ENCODE data around the gene PPP2R5B. TPM values are rescaled to one million over a fixed set of nuclear protein-coding genes. Genes with fewer than 3 reads are reported as not detected.

Gene PPP2R5B
- total RNA-seq, 6 donors from 2014 or later, result 21.0 to 48.1 (median 27.5) TPM

DNA sequence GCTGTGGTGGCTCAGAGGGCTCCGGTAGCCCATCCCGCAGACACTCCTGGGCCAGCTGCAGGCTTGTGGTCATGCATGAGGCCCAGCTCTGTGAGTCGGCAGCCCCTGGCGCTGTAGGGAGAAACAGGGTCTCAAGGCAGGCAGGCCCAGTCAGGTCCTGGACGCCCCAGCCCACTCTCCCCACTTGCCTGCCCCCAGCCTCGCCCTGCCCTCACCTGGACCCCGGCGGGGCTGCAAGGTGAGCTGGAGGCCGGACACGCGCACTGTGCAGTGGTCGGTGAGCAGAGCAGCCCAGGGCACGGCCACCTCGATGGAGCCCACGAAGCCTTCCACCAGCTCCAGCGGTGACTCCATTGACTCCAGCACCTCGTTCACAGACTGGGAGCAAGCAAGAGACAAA is 10.4 kb upstream of the PPP2R5B start:
- 50 to 91% methylated on average over 1 to 17 of the region's 17 CpGs for WGBS, 2 donors
- H3K27ac ChIP-seq, result no peak overlapping the region
- no peak overlapping the region for H3K4me3 ChIP-seq
- ATAC-seq (ENCODE audit: low FRiP score in 2 of 2) (no peak), DNase-seq (peak in 1 of 2 donors; percentile 74)
- H3K9me3 ChIP-seq, result no peaks in the 10 kb centered on the region
- peaks cover 13 to 30% (median 19%) of the 10 kb centered on the region in 4 donors for H3K4me1 ChIP-seq
- no peaks in the 10 kb centered on the region for H3K27me3 ChIP-seq
- no peak for TF ChIP-seq POLR2A (IDR thresholded peaks at IDR 0.05)
- TF ChIP-seq, protein P1, sequence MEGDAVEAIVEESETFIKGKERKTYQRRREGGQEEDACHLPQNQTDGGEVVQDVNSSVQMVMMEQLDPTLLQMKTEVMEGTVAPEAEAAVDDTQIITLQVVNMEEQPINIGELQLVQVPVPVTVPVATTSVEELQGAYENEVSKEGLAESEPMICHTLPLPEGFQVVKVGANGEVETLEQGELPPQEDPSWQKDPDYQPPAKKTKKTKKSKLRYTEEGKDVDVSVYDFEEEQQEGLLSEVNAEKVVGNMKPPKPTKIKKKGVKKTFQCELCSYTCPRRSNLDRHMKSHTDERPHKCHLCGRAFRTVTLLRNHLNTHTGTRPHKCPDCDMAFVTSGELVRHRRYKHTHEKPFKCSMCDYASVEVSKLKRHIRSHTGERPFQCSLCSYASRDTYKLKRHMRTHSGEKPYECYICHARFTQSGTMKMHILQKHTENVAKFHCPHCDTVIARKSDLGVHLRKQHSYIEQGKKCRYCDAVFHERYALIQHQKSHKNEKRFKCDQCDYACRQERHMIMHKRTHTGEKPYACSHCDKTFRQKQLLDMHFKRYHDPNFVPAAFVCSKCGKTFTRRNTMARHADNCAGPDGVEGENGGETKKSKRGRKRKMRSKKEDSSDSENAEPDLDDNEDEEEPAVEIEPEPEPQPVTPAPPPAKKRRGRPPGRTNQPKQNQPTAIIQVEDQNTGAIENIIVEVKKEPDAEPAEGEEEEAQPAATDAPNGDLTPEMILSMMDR (IDR thresholded peaks at IDR 0.05), result no peak
- TF ChIP-seq EP300 (IDR thresholded peaks at IDR 0.05), result no peak
- TF ChIP-seq POLR2AphosphoS5 (IDR thresholded peaks at IDR 0.05), result no peak
- H3K36me3 ChIP-seq, result peaks cover 10 to 54% (median 51%) of the 10 kb centered on the region in 4 donors

DNA sequence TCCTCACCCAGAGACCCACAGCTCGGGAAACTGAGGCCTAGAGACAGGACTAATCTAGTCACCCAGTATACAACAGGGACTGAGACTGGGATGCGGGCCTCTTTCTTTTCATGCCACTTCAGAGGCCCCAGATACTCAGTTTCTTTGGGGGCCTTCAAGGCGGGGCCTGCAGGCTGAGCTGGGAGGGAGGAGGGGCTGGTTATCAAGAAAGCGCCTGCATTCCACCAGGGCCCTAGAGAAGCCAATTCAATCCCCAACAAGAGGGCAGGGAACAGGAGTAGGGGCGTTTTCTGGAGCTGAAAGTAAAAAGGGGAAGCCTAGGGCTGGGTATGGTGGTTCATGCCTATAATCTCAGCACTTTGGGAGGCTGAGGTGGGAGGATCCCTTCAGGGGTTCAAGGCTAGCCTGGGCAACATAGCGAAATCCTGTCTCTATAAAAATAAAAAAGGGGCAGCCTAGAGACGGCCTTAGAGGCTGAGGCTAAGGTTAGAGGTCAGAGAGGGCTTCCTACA is 9.1 kb upstream of the PPP2R5B start:
- DNase-seq (no peak), ATAC-seq (ENCODE audit: low FRiP score in 2 of 2) (no peak)
- WGBS, 2 donors, result 78 to 80% methylated on average over 7 of the region's 7 CpGs
- Histone ChIP-seq H3K4me3 (peak overlapping the region in 3 of 4 donors; percentile 59 to 92 (median 75)), H3K4me1 (peaks cover 13 to 30% (median 19%) of the 10 kb centered on the region in 4 donors), H3K27ac (peak overlapping the region; percentile 78 to 91 (median 86)), H3K27me3 (no peaks in the 10 kb centered on the region), H3K36me3 (peaks cover 10 to 41% (median 38%) of the 10 kb centered on the region in 4 donors), H3K9me3 (no peaks in the 10 kb centered on the region)
- TF ChIP-seq POLR2AphosphoS5 (IDR thresholded peaks at IDR 0.05), result no peak
- no peak for TF ChIP-seq EP300 (IDR thresholded peaks at IDR 0.05)
- TF ChIP-seq, protein P1 (IDR thresholded peaks at IDR 0.05), result no peak
- no peak for TF ChIP-seq POLR2A (IDR thresholded peaks at IDR 0.05)

DNA sequence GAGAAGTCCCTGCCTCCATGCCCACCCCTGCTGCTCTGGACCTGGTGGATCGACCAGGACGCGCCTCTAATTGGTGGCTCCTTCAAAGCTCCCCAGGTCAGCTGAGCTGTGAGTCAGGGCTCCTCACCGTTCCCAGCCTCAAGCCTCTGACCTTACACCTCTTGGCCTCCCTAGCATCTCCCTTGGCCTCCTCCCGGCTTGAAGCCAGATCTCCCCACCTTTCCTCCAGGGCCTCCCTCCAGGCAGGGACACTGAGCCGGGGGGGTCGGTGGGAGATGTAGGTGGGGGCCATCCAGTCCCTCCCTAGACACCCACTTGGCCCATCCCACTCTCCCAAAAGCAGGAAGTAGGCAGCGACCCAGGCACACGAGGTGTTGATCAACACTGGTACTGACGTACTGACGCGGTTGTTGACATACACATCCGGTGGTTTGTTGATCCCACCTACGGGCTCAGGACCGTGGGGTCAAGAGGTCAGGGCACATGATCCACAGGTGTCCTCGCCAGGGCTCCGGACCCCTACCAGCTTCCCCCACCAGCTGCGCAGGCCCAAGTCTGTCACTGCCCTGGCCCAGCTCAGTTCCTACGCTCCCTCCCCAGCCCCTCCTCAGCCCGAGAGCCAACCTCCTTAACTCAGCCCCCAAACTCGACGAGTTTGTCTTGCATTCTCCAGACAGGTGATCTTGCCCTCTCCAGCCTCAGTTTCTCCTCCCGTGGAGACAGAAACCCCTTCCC is 8.3 kb upstream of the PPP2R5B start:
- Histone ChIP-seq H3K4me3 (peak overlapping the region; percentile 59 to 92 (median 78)), H3K9me3 (no peaks in the 10 kb centered on the region), H3K27me3 (no peaks in the 10 kb centered on the region), H3K27ac (peak overlapping the region; percentile 78 to 91 (median 86)), H3K4me1 (peaks cover 13 to 30% (median 19%) of the 10 kb centered on the region in 4 donors), H3K36me3 (peaks cover 10 to 33% (median 30%) of the 10 kb centered on the region in 4 donors)
- TF ChIP-seq, protein P1 (IDR thresholded peaks at IDR 0.05), result no peak
- TF ChIP-seq POLR2A (IDR thresholded peaks at IDR 0.05) (no peak), POLR2AphosphoS5 (IDR thresholded peaks at IDR 0.05) (peak; percentile 71 to 72)
- DNase-seq, result peak; percentile 58 to 76
- WGBS, 2 donors, result 7% methylated on average over 21 to 23 of the region's 23 CpGs
- ATAC-seq (ENCODE audit: low FRiP score in 2 of 2), result peak; percentile 1 to 40

GRCh38 chr11:64916775-64917662 is 7.5 kb upstream of the PPP2R5B start, which contains the start of gene ATG2A:
TSS of gene ATG2A (minus strand) at chr11:64917209. CDS start at chr11:64917135, 74 bp downstream.
- peak within 1 kb of the TSS; percentile 78 to 91 (median 86) for H3K27ac ChIP-seq
- peak; percentile 98 for ATAC-seq (ENCODE audit: low FRiP score in 2 of 2)
- no peaks in the 10 kb centered on the region for H3K9me3 ChIP-seq
- H3K4me3 ChIP-seq, result peak within 1 kb of the TSS; percentile 59 to 92 (median 78)
- DNase-seq, result peak; percentile 99 to 100
- peaks cover 9 to 25% (median 22%) of the 10 kb centered on the region in 4 donors for H3K36me3 ChIP-seq
- H3K27me3 ChIP-seq, result no peaks in the 10 kb centered on the region
- 0% methylated on average over 17 to 32 of the region's 57 CpGs for WGBS, 2 donors
- TF ChIP-seq EP300 (IDR thresholded peaks at IDR 0.05) (no peak), POLR2A (IDR thresholded peaks at IDR 0.05) (peak; percentile 45 to 98 (median 90)), POLR2AphosphoS5 (IDR thresholded peaks at IDR 0.05) (peak; percentile 72 to 90)
- TF ChIP-seq, protein P1 (IDR thresholded peaks at IDR 0.05), result peak in 2 of 6 experiments; percentile 10 to 29
- peaks cover 13 to 30% (median 19%) of the 10 kb centered on the region in 4 donors for H3K4me1 ChIP-seq
